ENCODE results near the gene FAAH2. TPM values are rescaled to one million over a fixed set of nuclear protein-coding genes. Genes with fewer than 3 reads are reported as not detected.
"Not testable (repeated sequence)": the region's sequence is repeated elsewhere in the genome, so short reads cannot be mapped to it uniquely, and the experiment has no call there.

FAAH2 gene
- total RNA-seq, 2 donors from 2014 or later: 4.2 to 8.9 TPM

DNA sequence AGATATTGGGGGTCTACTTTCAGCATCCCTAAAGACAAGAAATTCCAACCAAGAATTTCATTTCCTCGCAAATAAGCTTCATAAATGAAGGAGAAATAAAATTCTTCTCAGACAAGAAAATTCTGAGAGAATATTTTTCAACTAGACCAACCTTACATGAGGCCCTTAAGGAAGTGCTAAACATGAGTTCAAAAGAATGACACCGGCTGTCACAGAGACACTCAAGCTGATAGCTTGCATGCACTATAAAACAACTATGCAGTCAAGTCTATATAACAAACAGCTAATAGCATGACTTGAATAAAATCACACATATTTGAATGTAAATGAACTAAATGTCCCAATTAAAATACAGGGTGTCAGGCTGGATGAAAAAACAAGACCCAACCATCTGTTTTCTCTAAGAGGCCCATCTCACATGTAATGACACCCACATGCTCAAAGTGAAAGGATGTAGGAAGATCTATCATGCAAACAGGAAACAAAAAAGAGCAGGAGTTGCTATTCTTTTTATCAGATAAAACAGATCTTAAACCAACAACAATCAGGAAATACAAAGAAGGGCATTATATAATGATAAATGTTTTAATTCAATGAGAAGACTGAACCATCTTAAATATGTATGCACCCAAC lies 27.2 kb downstream of the FAAH2 start:
- TF ChIP-seq, protein P1, sequence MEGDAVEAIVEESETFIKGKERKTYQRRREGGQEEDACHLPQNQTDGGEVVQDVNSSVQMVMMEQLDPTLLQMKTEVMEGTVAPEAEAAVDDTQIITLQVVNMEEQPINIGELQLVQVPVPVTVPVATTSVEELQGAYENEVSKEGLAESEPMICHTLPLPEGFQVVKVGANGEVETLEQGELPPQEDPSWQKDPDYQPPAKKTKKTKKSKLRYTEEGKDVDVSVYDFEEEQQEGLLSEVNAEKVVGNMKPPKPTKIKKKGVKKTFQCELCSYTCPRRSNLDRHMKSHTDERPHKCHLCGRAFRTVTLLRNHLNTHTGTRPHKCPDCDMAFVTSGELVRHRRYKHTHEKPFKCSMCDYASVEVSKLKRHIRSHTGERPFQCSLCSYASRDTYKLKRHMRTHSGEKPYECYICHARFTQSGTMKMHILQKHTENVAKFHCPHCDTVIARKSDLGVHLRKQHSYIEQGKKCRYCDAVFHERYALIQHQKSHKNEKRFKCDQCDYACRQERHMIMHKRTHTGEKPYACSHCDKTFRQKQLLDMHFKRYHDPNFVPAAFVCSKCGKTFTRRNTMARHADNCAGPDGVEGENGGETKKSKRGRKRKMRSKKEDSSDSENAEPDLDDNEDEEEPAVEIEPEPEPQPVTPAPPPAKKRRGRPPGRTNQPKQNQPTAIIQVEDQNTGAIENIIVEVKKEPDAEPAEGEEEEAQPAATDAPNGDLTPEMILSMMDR (conservative IDR thresholded peaks at IDR 0.05): no peak
- Histone ChIP-seq H3K4me1 (ENCODE audit: control insufficient read depth, insufficient read depth, low read length) (no peaks in the 10 kb centered on the region), H3K27ac (ENCODE audit: low read depth, low read length) (no peak overlapping the region), H3K27me3 (ENCODE audit: control insufficient read depth, insufficient read depth, low read length, poor library complexity, severe bottlenecking) (no peaks in the 10 kb centered on the region), H3K4me3 (ENCODE audit: low read length) (no peak overlapping the region), H3K36me3 (ENCODE audit: control insufficient read depth, insufficient read depth, low read length) (no peaks in the 10 kb centered on the region), H3K9ac (ENCODE audit: extremely low read depth, low read length, poor library complexity, severe bottlenecking) (no peak overlapping the region), H3K9me3 (ENCODE audit: control insufficient read depth, low read length) (no peaks in the 10 kb centered on the region)
- DNase-seq: no peak
- Mint-ChIP-seq H3K9me3 (peaks cover 66% of the 10 kb centered on the region), H3K36me3 (ENCODE audit: low read depth) (peaks cover 44% of the 10 kb centered on the region), H3K4me3 (no peak overlapping the region), H3K27ac (no peak overlapping the region), H3K4me1 (no peaks in the 10 kb centered on the region), H3K27me3 (ENCODE audit: insufficient read depth) (no peaks in the 10 kb centered on the region)
- WGBS, 2 experiments (ENCODE audit: insufficient coverage in 1 of 2, insufficient read length in 1 of 2): 90% methylated on average over 1 of the region's 2 CpGs; no CpG with 5 or more reads in 1 of the 2 experiments

- no peak overlapping the region for H3K4me3 ChIP-seq (ENCODE audit: low read length)
- peaks cover 66% of the 10 kb centered on the region for H3K9me3 Mint-ChIP-seq
- H3K4me1 Mint-ChIP-seq: no peaks in the 10 kb centered on the region
- no peak for DNase-seq
- H3K4me3 Mint-ChIP-seq: no peak overlapping the region
- H3K4me1 ChIP-seq (ENCODE audit: control insufficient read depth, insufficient read depth, low read length): no peaks in the 10 kb centered on the region
- no peak overlapping the region for H3K27ac Mint-ChIP-seq
- H3K36me3 Mint-ChIP-seq (ENCODE audit: low read depth): peaks cover 22% of the 10 kb centered on the region
- H3K36me3 ChIP-seq (ENCODE audit: control insufficient read depth, insufficient read depth, low read length): no peaks in the 10 kb centered on the region
- no peaks in the 10 kb centered on the region for H3K27me3 ChIP-seq (ENCODE audit: control insufficient read depth, insufficient read depth, low read length, poor library complexity, severe bottlenecking)
- no peak overlapping the region for H3K27ac ChIP-seq (ENCODE audit: low read depth, low read length)
- no peak overlapping the region for H3K9ac ChIP-seq (ENCODE audit: extremely low read depth, low read length, poor library complexity, severe bottlenecking)
- H3K9me3 ChIP-seq (ENCODE audit: control insufficient read depth, low read length): no peaks in the 10 kb centered on the region
- TF ChIP-seq, protein P1 (conservative IDR thresholded peaks at IDR 0.05): peak; percentile 60
- no peaks in the 10 kb centered on the region for H3K27me3 Mint-ChIP-seq (ENCODE audit: insufficient read depth)
Observed at GRCh38 chrX:57329008-57329407, 42.5 kb downstream of the FAAH2 start.

DNA sequence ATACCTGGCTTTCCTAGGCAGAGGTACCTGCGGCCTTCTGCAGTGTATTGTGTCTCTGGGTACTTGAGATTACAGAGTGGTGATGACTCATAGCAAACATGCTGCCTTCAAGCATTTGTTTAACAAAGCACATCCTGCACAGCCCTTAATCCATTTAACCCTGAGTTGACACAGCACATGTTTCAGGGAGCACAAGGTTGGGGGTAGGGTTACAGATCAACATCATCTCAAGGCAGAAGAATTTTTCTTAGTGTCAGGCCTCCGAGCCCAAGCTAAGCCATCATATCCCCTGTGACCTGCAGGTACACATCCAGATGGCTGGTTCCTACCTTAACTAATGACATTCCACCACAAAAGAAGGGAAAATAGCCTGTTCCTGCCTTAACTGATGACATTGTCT lies 49.3 kb downstream of the FAAH2 start:
- 45% methylated on average over 2 of the region's 2 CpGs; no CpG with 5 or more reads in 1 of the 2 experiments for WGBS, 2 experiments (ENCODE audit: insufficient coverage in 1 of 2, insufficient read length in 1 of 2)
- peak overlapping the region; percentile 91 for H3K27ac Mint-ChIP-seq
- peaks cover 25% of the 10 kb centered on the region for H3K4me1 Mint-ChIP-seq
- not testable (repeated sequence) for H3K27me3 Mint-ChIP-seq (ENCODE audit: insufficient read depth); H3K4me3 Mint-ChIP-seq; H3K9me3 ChIP-seq (ENCODE audit: control insufficient read depth, low read length); H3K27me3 ChIP-seq (ENCODE audit: control insufficient read depth, insufficient read depth, low read length, poor library complexity, severe bottlenecking); H3K9ac ChIP-seq (ENCODE audit: extremely low read depth, low read length, poor library complexity, severe bottlenecking); H3K36me3 ChIP-seq (ENCODE audit: control insufficient read depth, insufficient read depth, low read length); H3K4me1 ChIP-seq (ENCODE audit: control insufficient read depth, insufficient read depth, low read length); H3K27ac ChIP-seq (ENCODE audit: low read depth, low read length); H3K4me3 ChIP-seq (ENCODE audit: low read length)
- peaks cover 24% of the 10 kb centered on the region for H3K36me3 Mint-ChIP-seq (ENCODE audit: low read depth)
- H3K9me3 Mint-ChIP-seq: peaks cover 71% of the 10 kb centered on the region
- peak; percentile 61 for DNase-seq

All from endodermal cell (in vitro differentiated cells).